Activated T-helper 2 cell treated with anti-CD3 and anti-CD28 coated beads, Interferon-gamma antibody, Interleukin-2, Interleukin-4, amounts not matched to agents 10 μg/mL and 5 μg/mL and 100 μg/mL, durations not matched to agents 14 hours and 24 hours and 36 hours (primary cell): ENCODE results near the gene LINGO4. TPM values are rescaled to one million over a fixed set of nuclear protein-coding genes. Genes with fewer than 3 reads are reported as not detected.
A peak's percentile ranks its signal among the peaks of the same experiment; 100 is the strongest.

Source experiments
- DNase-seq: peaks from one replicate; pipeline ENCODE4 v3.0.0; 2021; ENCODE audit warnings: low spot score
- H3K27ac Mint-ChIP-seq: one replicate; pipeline ENCODE4 v1.8.0; 2021; ENCODE audit warnings: mixed read lengths
- H3K27me3 Mint-ChIP-seq: one replicate; pipeline ENCODE4 v1.8.0; 2021; ENCODE audit warnings: low read depth, mixed read lengths
- H3K36me3 Mint-ChIP-seq: one replicate; pipeline ENCODE4 v1.8.0; 2021; ENCODE audit warnings: low read depth, mixed read lengths
- H3K4me1 Mint-ChIP-seq: one replicate; pipeline ENCODE4 v1.8.0; 2021; ENCODE audit warnings: low read depth, mixed read lengths
- H3K4me3 Mint-ChIP-seq: one replicate; pipeline ENCODE4 v1.8.0; 2021; ENCODE audit warnings: low read depth, mild to moderate bottlenecking, moderate library complexity, mixed read lengths
- H3K9me3 Mint-ChIP-seq: one replicate; pipeline ENCODE4 v1.8.0; 2021; ENCODE audit warnings: mixed read lengths
- intact Hi-C: fragments of 100-400 bp; cut with micrococcal nuclease; formaldehyde crosslinking; loops from one replicate; pipeline ENCODE4 v1.15.1; 2023
- total RNA-seq: library from RNA; stranded (reverse); gene quantifications from 2 replicates; pipeline ENCODE4 v1.2.3, GENCODE V29; 2022

Gene LINGO4
- total RNA-seq, 1 donor from 2014 or later: not detected

- intact Hi-C loops: loop anchor here (10.0 kb wide), 1 partner anchor 376 kb away; the partner anchor contains the start of gene POGZ
- H3K27me3 Mint-ChIP-seq: no peaks in the 10 kb centered on the region
- H3K9me3 Mint-ChIP-seq: no peaks in the 10 kb centered on the region
- H3K4me1 Mint-ChIP-seq: peaks cover 61% of the 10 kb centered on the region
- peak overlapping the region; percentile 71 for H3K27ac Mint-ChIP-seq
- H3K4me3 Mint-ChIP-seq: no peak overlapping the region
- no peaks in the 10 kb centered on the region for H3K36me3 Mint-ChIP-seq
- no peak for DNase-seq
Measured at GRCh38 chr1:151831256-151831591, 26.0 kb upstream of the LINGO4 start.

GRCh38 chr1:151830055-151830454 is 24.8 kb upstream of the LINGO4 start:
- no peaks in the 10 kb centered on the region for H3K27me3 Mint-ChIP-seq
- DNase-seq: no peak
- H3K27ac Mint-ChIP-seq: peak overlapping the region; percentile 78
- no peaks in the 10 kb centered on the region for H3K36me3 Mint-ChIP-seq
- H3K4me3 Mint-ChIP-seq: no peak overlapping the region
- H3K4me1 Mint-ChIP-seq: peaks cover 59% of the 10 kb centered on the region
- no peaks in the 10 kb centered on the region for H3K9me3 Mint-ChIP-seq
- intact Hi-C loops: loop anchor here (10.0 kb wide), 1 partner anchor 375 kb away; the partner anchor contains the start of gene POGZ

- intact Hi-C loops: loop anchor here (10.0 kb wide), 1 partner anchor 375 kb away; the partner anchor contains the start of gene POGZ
- Mint-ChIP-seq H3K27ac (peak overlapping the region; percentile 78), H3K4me1 (peaks cover 56% of the 10 kb centered on the region), H3K36me3 (no peaks in the 10 kb centered on the region), H3K9me3 (no peaks in the 10 kb centered on the region), H3K27me3 (no peaks in the 10 kb centered on the region), H3K4me3 (peak overlapping the region; percentile 43)
- DNase-seq: no peak
Measured at GRCh38 chr1:151829352-151830046, 24.3 kb upstream of the LINGO4 start.

GRCh38 chr1:151828921-151829320 is 23.7 kb upstream of the LINGO4 start:
- Mint-ChIP-seq H3K4me3 (peak overlapping the region; percentile 23), H3K4me1 (peaks cover 51% of the 10 kb centered on the region), H3K27me3 (no peaks in the 10 kb centered on the region), H3K36me3 (no peaks in the 10 kb centered on the region), H3K9me3 (no peaks in the 10 kb centered on the region), H3K27ac (peak overlapping the region; percentile 78)
- DNase-seq: no peak
- intact Hi-C loops: no loop called here

- intact Hi-C loops: no loop called here
- Mint-ChIP-seq H3K4me3 (no peak overlapping the region), H3K9me3 (no peaks in the 10 kb centered on the region), H3K4me1 (peaks cover 48% of the 10 kb centered on the region), H3K27ac (peak overlapping the region; percentile 50), H3K36me3 (no peaks in the 10 kb centered on the region), H3K27me3 (no peaks in the 10 kb centered on the region)
- DNase-seq: no peak
Measured at GRCh38 chr1:151827853-151828252, 22.6 kb upstream of the LINGO4 start.

- no peak for DNase-seq
- Mint-ChIP-seq H3K36me3 (no peaks in the 10 kb centered on the region), H3K27ac (peak overlapping the region; percentile 39), H3K9me3 (no peaks in the 10 kb centered on the region), H3K27me3 (no peaks in the 10 kb centered on the region), H3K4me3 (peak overlapping the region; percentile 31), H3K4me1 (peaks cover 58% of the 10 kb centered on the region)
- intact Hi-C loops: no loop called here
Measured at GRCh38 chr1:151825751-151826660, 20.8 kb upstream of the LINGO4 start.

GRCh38 chr1:151825204-151825603 is 20.0 kb upstream of the LINGO4 start:
- H3K27me3 Mint-ChIP-seq: no peaks in the 10 kb centered on the region
- intact Hi-C loops: no loop called here
- H3K4me3 Mint-ChIP-seq: peak overlapping the region; percentile 4
- H3K9me3 Mint-ChIP-seq: no peaks in the 10 kb centered on the region
- no peaks in the 10 kb centered on the region for H3K36me3 Mint-ChIP-seq
- peaks cover 59% of the 10 kb centered on the region for H3K4me1 Mint-ChIP-seq
- H3K27ac Mint-ChIP-seq: peak overlapping the region; percentile 24
- no peak for DNase-seq

GRCh38 chr1:151823175-151823574 is 18.0 kb upstream of the LINGO4 start:
- Mint-ChIP-seq H3K9me3 (no peaks in the 10 kb centered on the region), H3K27me3 (no peaks in the 10 kb centered on the region), H3K36me3 (no peaks in the 10 kb centered on the region), H3K4me1 (peaks cover 44% of the 10 kb centered on the region), H3K4me3 (no peak overlapping the region), H3K27ac (no peak overlapping the region)
- DNase-seq: no peak
- intact Hi-C loops: no loop called here

- H3K9me3 Mint-ChIP-seq: no peaks in the 10 kb centered on the region
- no peaks in the 10 kb centered on the region for H3K36me3 Mint-ChIP-seq
- no peaks in the 10 kb centered on the region for H3K27me3 Mint-ChIP-seq
- no peak overlapping the region for H3K4me3 Mint-ChIP-seq
- peak overlapping the region; percentile 53 for H3K27ac Mint-ChIP-seq
- H3K4me1 Mint-ChIP-seq: peaks cover 37% of the 10 kb centered on the region
- DNase-seq: no peak
- intact Hi-C loops: no loop called here
Measured at GRCh38 chr1:151822404-151822803, 17.2 kb upstream of the LINGO4 start.

GRCh38 chr1:151820940-151821339 is 15.7 kb upstream of the LINGO4 start:
- Mint-ChIP-seq H3K27me3 (no peaks in the 10 kb centered on the region), H3K4me1 (peaks cover 42% of the 10 kb centered on the region), H3K27ac (peak overlapping the region; percentile 8), H3K9me3 (no peaks in the 10 kb centered on the region), H3K36me3 (no peaks in the 10 kb centered on the region), H3K4me3 (no peak overlapping the region)
- DNase-seq: no peak
- intact Hi-C loops: loop anchor here (2.0 kb wide), 1 partner anchor 16 kb away; no protein-coding TSS in a partner anchor

GRCh38 chr1:151819976-151820623 is 14.9 kb upstream of the LINGO4 start:
- intact Hi-C loops: loop anchor here (2.0 kb wide), 1 partner anchor 17 kb away; no protein-coding TSS in a partner anchor
- no peak for DNase-seq
- H3K27ac Mint-ChIP-seq: peak overlapping the region; percentile 35
- no peaks in the 10 kb centered on the region for H3K27me3 Mint-ChIP-seq
- H3K4me3 Mint-ChIP-seq: no peak overlapping the region
- H3K4me1 Mint-ChIP-seq: peaks cover 46% of the 10 kb centered on the region
- no peaks in the 10 kb centered on the region for H3K36me3 Mint-ChIP-seq
- no peaks in the 10 kb centered on the region for H3K9me3 Mint-ChIP-seq

GRCh38 chr1:151819227-151819835 is 14.1 kb upstream of the LINGO4 start:
- H3K4me1 Mint-ChIP-seq: peaks cover 46% of the 10 kb centered on the region
- no peak overlapping the region for H3K27ac Mint-ChIP-seq
- no peaks in the 10 kb centered on the region for H3K36me3 Mint-ChIP-seq

More at GRCh38 chr1:151819227-151819835, 14.1 kb upstream of the LINGO4 start:
- Mint-ChIP-seq H3K27me3 (no peaks in the 10 kb centered on the region), H3K9me3 (no peaks in the 10 kb centered on the region), H3K4me3 (no peak overlapping the region)
- DNase-seq: no peak
- intact Hi-C loops: no loop called here
